PC-9 (cell line): ENCODE measurements around the gene C10orf105. TPM values are rescaled to one million over a fixed set of nuclear protein-coding genes. Genes with fewer than 3 reads are reported as not detected.

Experiments
- BruUV-seq: library from RNA; stranded (reverse); fragments of 400-500 nt; replicated peaks from 2 replicates; lab custom pipeline; 2021; lab: Mats Ljungman, UMichigan
- CTCF ChIA-PET: fragments of 300-600 bp; sonication (Branson Sonifier 250); formaldehyde crosslinking; loops from one replicate; lab custom pipeline; 2022; ENCODE audit warnings: antibody characterized with exemption; lab: Charles Lee
- POLR2A ChIA-PET: fragments of 300-600 bp; sonication (Branson Sonifier 250); formaldehyde crosslinking; loops from one replicate; lab custom pipeline; 2022; ENCODE audit warnings: antibody characterized with exemption; ENCODE audit not compliant: unreplicated experiment; lab: Charles Lee
- DNase-seq, 2 experiments: peaks; one replicate each; pipeline versions ENCODE4 v3.0.0 to v3.0.0-alpha.2; 2015 to 2022; ENCODE audit warnings: mixed read lengths in 1 of 2
- H2AFZ ChIP-seq: fragments of 200-600 bp; sonication (generic); 2 replicates; pipeline ENCODE4 v1.8.1; 2017; ENCODE audit warnings: antibody characterized with exemption
- H3F3A ChIP-seq: fragments of 200-600 bp; sonication (generic); 2 replicates; pipeline ENCODE4 v1.8.1; 2017; ENCODE audit warnings: antibody characterized with exemption, mild to moderate bottlenecking, low read depth; ENCODE audit not compliant: insufficient read depth
- H3K27ac ChIP-seq: fragments of 200-600 bp; sonication (generic); 2 replicates; pipeline ENCODE4 v1.6.1; 2016; ENCODE audit warnings: mixed run types
- H3K27me3 ChIP-seq: fragments of 200-600 bp; sonication (generic); 2 replicates; pipeline ENCODE4 v1.6.1; 2016; ENCODE audit warnings: low read depth, mixed run types; ENCODE audit not compliant: insufficient read depth
- H3K36me3 ChIP-seq: fragments of 200-600 bp; sonication (generic); 2 replicates; pipeline ENCODE4 v1.6.1; 2016; ENCODE audit warnings: low read depth, mixed run types
- H3K4me1 ChIP-seq: fragments of 200-600 bp; sonication (generic); replicated peaks from 2 replicates; pipeline ENCODE4 v1.6.1; 2016; ENCODE audit warnings: mixed run types; ENCODE audit not compliant: insufficient read depth
- H3K4me2 ChIP-seq: fragments of 200-600 bp; sonication (generic); 2 replicates; pipeline ENCODE4 v1.6.1; 2017; ENCODE audit warnings: mixed run types
- H3K4me3 ChIP-seq: fragments of 200-600 bp; sonication (generic); 2 replicates; pipeline ENCODE4 v1.6.1; 2016; ENCODE audit warnings: mixed run types
- H3K79me2 ChIP-seq: fragments of 200-600 bp; sonication (generic); 2 replicates; pipeline ENCODE4 v1.6.1; 2017; ENCODE audit warnings: low read depth, mixed run types
- H3K9me2 ChIP-seq: fragments of 200-600 bp; sonication (generic); 2 replicates; pipeline ENCODE4 v1.8.1; 2017; ENCODE audit warnings: mild to moderate bottlenecking; ENCODE audit not compliant: insufficient read depth
- H3K9me3 ChIP-seq: fragments of 200-600 bp; sonication (generic); 2 replicates; pipeline ENCODE4 v1.8.1; 2016; ENCODE audit warnings: low read depth; ENCODE audit not compliant: insufficient read depth
- H4K20me1 ChIP-seq: fragments of 200-600 bp; sonication (generic); 2 replicates; pipeline ENCODE4 v1.8.1; 2017; ENCODE audit not compliant: insufficient read depth
- CTCF ChIP-seq: fragments of 200-600 bp; sonication (generic); conservative IDR thresholded peaks from 2 replicates; pipeline ENCODE4 v1.6.1; 2017; ENCODE audit warnings: mixed run types, antibody characterized with exemption, mild to moderate bottlenecking, moderate library complexity
- EZH2 ChIP-seq: fragments of 200-600 bp; sonication (generic); IDR thresholded peaks from 2 replicates; pipeline ENCODE4 v1.8.0; 2017; ENCODE audit warnings: antibody characterized with exemption, low read depth
- intact Hi-C: fragments of 100-400 bp; cut with micrococcal nuclease; formaldehyde crosslinking; loops from one replicate; pipeline ENCODE4 v1.10.0; 2022; ENCODE audit not compliant: unreplicated experiment
- total RNA-seq: library from RNA; stranded (reverse); gene quantifications from 2 replicates; pipeline ENCODE4 v1.2.3, GENCODE V29; 2021

C10orf105 gene
- total RNA-seq, 1 experiment from 2014 or later, result not detected

GRCh38 chr10:71752391-71753090 lies 33.0 kb upstream of the C10orf105 start:
- POLR2A ChIA-PET, result interaction anchor here (0.7 kb wide), 1 partner anchor 36 kb away, joined by 4 read pairs; no protein-coding TSS in a partner anchor
- Histone ChIP-seq H3K27ac (no peak overlapping the region), H4K20me1 (no peaks in the 10 kb centered on the region), H3K79me2 (no peaks in the 10 kb centered on the region), H3K9me3 (no peaks in the 10 kb centered on the region), H3K36me3 (no peaks in the 10 kb centered on the region), H3K4me2 (no peak overlapping the region), H3F3A (peaks cover 5% of the 10 kb centered on the region; the same call in 1 of the 2 replicates), H3K27me3 (no peaks in the 10 kb centered on the region), H2AFZ (no peak overlapping the region), H3K4me1 (no peaks in the 10 kb centered on the region), H3K4me3 (no peak overlapping the region), H3K9me2 (no peaks in the 10 kb centered on the region)
- intact Hi-C loops, result no loop called here
- no TSS peak for BruUV-seq
- no peak for DNase-seq
- CTCF ChIA-PET, result no interaction called here
- TF ChIP-seq EZH2 (no peak), CTCF (no peak)

GRCh38 chr10:71751515-71752224 lies 32.1 kb upstream of the C10orf105 start:
- Histone ChIP-seq H3K4me2 (no peak overlapping the region), H3F3A (peaks cover 5% of the 10 kb centered on the region; the same call in 1 of the 2 replicates), H3K27me3 (no peaks in the 10 kb centered on the region), H4K20me1 (no peaks in the 10 kb centered on the region), H3K27ac (no peak overlapping the region), H2AFZ (no peak overlapping the region), H3K9me3 (no peaks in the 10 kb centered on the region), H3K79me2 (no peaks in the 10 kb centered on the region), H3K9me2 (no peaks in the 10 kb centered on the region), H3K36me3 (no peaks in the 10 kb centered on the region), H3K4me3 (no peak overlapping the region), H3K4me1 (no peaks in the 10 kb centered on the region)
- intact Hi-C loops, result no loop called here
- TF ChIP-seq CTCF (no peak), EZH2 (no peak)
- POLR2A ChIA-PET, result no interaction called here
- CTCF ChIA-PET, result no interaction called here
- BruUV-seq, result no TSS peak
- DNase-seq, result no peak

GRCh38 chr10:71750986-71751385 lies 31.4 kb upstream of the C10orf105 start:
- no peak overlapping the region for H2AFZ ChIP-seq
- H3F3A ChIP-seq, result peaks cover 5% of the 10 kb centered on the region; the same call in 1 of the 2 replicates
- TF ChIP-seq EZH2 (no peak), CTCF (no peak)
- no peaks in the 10 kb centered on the region for H3K9me3 ChIP-seq
- no peak overlapping the region for H3K4me2 ChIP-seq
- no peak overlapping the region for H3K27ac ChIP-seq
- no TSS peak for BruUV-seq
- POLR2A ChIA-PET, result no interaction called here
- no peaks in the 10 kb centered on the region for H3K4me1 ChIP-seq
- H3K79me2 ChIP-seq, result no peaks in the 10 kb centered on the region
- DNase-seq, result no peak
- H3K4me3 ChIP-seq, result no peak overlapping the region
- CTCF ChIA-PET, result no interaction called here
- intact Hi-C loops, result no loop called here
- H3K9me2 ChIP-seq, result no peaks in the 10 kb centered on the region
- no peaks in the 10 kb centered on the region for H3K36me3 ChIP-seq
- no peaks in the 10 kb centered on the region for H4K20me1 ChIP-seq
- H3K27me3 ChIP-seq, result no peaks in the 10 kb centered on the region
